ENCODE measurements around the gene NEDD8.

Gene NEDD8

GRCh38 chr14:24262821-24263733 is 30.9 kb upstream of the NEDD8 start, which contains the start of gene TGM1:
Gene TGM1 (minus strand): TSS chr14:24263177. CDS start chr14:24262352, 825 bp downstream.
- DNase-seq (ENCODE audit: extremely low read depth, insufficient read length) = no peak
- Histone ChIP-seq H3K36me3 (ENCODE audit: control insufficient read depth, insufficient read depth, low read length) (peaks cover 21% of the 10 kb centered on the region), H3K27me3 (replicated peaks; ENCODE audit: control insufficient read depth, insufficient read depth, low read length) (no peaks in the 10 kb centered on the region), H3K4me3 (replicated peaks; ENCODE audit: low read depth, low read length) (no peak within 1 kb of the TSS)
- no peak for TF ChIP-seq CTCF (IDR thresholded peaks at IDR 0.05; ENCODE audit: insufficient read depth, low read length, poor library complexity, severe bottlenecking)

DNA sequence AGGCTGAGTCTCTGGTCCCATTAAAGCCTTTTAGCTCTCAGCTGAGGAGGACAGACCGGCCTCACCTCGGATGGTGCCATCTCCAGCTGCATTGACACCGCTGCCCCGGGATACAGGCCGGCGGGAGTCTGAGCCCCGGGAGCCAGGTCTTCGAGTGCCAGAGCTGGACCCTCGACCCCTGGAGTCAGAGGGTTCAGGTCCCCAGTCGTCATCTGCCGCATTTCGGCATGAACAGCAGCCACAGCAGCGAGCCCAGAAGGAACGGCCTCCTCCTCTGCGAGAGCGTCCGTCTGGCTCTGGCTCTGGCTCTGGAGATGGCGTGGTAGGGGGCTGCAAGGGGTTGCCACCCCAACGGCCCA is 29.8 kb upstream of the NEDD8 start:
- DNase-seq (ENCODE audit: extremely low read depth, insufficient read length) = no peak
- Histone ChIP-seq H3K36me3 (ENCODE audit: control insufficient read depth, insufficient read depth, low read length) (peaks cover 18% of the 10 kb centered on the region), H3K4me3 (replicated peaks; ENCODE audit: low read depth, low read length) (no peak overlapping the region), H3K27me3 (replicated peaks; ENCODE audit: control insufficient read depth, insufficient read depth, low read length) (no peaks in the 10 kb centered on the region)
- TF ChIP-seq CTCF (IDR thresholded peaks at IDR 0.05; ENCODE audit: insufficient read depth, low read length, poor library complexity, severe bottlenecking) = no peak

DNA sequence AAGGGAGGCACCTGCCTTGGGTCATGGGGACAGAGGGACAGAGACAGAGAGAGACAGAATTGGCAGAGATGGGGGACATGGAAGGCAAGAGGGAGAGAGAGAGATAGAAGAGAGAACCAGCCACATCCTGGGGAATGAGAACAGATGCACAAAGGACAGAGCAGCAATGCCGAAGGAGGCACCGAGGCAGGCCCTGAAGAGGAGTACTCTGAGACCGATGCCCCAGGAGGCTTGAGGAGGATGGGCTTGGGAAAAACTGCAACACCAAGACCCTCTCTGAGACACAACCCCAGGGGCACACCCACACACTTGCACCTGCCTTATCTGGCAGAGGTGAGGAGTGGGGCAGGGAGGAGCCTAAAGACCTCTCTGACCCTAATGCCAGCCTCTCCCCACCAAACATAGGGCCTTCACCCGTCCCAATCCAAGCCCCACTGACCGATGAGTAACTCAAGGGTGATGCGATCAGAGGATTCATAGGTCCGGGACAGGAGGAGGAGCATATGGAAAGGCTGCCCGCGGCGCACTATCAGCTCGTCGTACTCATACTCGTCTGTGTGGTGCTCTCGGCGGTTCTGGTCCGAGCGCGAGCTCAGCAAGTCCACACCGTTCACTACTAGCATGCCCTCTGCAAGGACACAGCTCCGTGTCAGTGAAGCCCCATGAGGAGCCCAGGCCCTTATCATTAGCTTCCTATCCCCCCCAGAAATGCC is 29.2 kb upstream of the NEDD8 start:
- no peak for TF ChIP-seq CTCF (IDR thresholded peaks at IDR 0.05; ENCODE audit: insufficient read depth, low read length, poor library complexity, severe bottlenecking)
- Histone ChIP-seq H3K27me3 (replicated peaks; ENCODE audit: control insufficient read depth, insufficient read depth, low read length) (no peaks in the 10 kb centered on the region), H3K4me3 (replicated peaks; ENCODE audit: low read depth, low read length) (no peak overlapping the region), H3K36me3 (ENCODE audit: control insufficient read depth, insufficient read depth, low read length) (peaks cover 13% of the 10 kb centered on the region)
- DNase-seq (ENCODE audit: extremely low read depth, insufficient read length) = no peak

DNA sequence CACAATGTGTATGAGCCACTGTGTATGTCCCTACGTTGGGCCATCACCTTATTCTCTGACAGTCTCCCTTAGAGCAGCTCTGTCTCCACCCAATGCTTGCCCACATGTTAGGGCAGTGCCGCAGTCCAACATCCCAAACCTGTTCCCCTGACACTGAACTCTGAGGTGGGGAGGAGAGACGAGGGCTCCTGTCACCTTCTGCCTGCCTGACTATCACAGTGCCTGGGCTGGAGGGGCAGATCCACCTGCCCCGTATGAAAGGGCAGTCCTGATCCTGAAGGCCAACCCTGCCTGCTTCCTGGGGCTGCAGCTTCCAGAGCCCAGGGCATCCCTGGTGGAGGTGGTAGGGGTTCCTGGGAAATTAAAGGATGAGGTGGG is 28.6 kb upstream of the NEDD8 start:
- TF ChIP-seq CTCF (IDR thresholded peaks at IDR 0.05; ENCODE audit: insufficient read depth, low read length, poor library complexity, severe bottlenecking) = no peak
- no peak for DNase-seq (ENCODE audit: extremely low read depth, insufficient read length)
- Histone ChIP-seq H3K36me3 (ENCODE audit: control insufficient read depth, insufficient read depth, low read length) (peaks cover 9% of the 10 kb centered on the region), H3K27me3 (replicated peaks; ENCODE audit: control insufficient read depth, insufficient read depth, low read length) (no peaks in the 10 kb centered on the region), H3K4me3 (replicated peaks; ENCODE audit: low read depth, low read length) (no peak overlapping the region)

DNA sequence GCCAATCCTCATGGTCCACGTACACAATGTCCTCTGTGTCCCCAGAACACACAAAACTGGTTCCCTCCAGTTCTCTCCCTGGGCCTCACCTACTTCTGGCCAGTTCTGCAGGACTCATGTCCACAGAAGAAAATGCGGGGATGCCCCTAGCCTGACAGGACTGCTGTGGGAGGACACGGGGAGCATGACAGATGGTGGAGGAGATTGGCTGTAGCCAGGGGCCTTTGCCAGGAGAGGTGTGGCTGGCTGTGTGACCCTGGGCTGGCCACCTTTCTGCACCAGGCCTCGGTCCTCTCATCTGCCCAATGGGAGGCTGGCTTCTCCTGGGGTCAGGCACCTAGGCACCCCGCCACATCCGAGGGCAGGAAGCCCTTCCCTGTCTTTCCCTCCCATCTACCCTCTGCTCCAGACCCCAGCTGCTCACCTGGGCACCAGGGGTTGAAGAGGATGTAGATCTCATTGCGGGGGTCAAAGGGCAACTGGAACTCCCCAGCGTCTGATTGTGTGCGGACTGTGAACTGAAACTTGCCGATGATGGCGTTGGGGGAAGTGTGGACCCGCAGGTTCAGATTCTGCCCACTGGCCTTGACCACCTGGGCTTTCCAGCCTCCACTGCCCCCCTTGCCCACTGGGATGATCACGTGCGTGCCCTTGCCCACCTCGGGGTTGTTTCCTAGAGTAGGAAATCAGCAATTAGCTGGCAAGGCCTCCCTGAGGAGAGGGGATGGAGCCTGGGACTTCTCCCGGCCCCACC is 28.0 kb upstream of the NEDD8 start:
- peaks cover 9% of the 10 kb centered on the region for H3K36me3 ChIP-seq (ENCODE audit: control insufficient read depth, insufficient read depth, low read length)
- H3K4me3 ChIP-seq (replicated peaks; ENCODE audit: low read depth, low read length) = no peak overlapping the region
- TF ChIP-seq CTCF (IDR thresholded peaks at IDR 0.05; ENCODE audit: insufficient read depth, low read length, poor library complexity, severe bottlenecking) = no peak
- no peak for DNase-seq (ENCODE audit: extremely low read depth, insufficient read length)
- H3K27me3 ChIP-seq (replicated peaks; ENCODE audit: control insufficient read depth, insufficient read depth, low read length) = no peaks in the 10 kb centered on the region
